Subcutaneous adipose tissue (tissue), 4 donors: ENCODE data around the gene RHOF. TPM values are rescaled to one million over a fixed set of nuclear protein-coding genes. Genes with fewer than 3 reads are reported as not detected.

ENCODE experiments used
- total RNA-seq, 4 donors: library from RNA; depleted of rRNA; stranded (reverse); fragments of >200 nt; gene quantifications; one replicate each; pipeline ENCODE4 v1.1.0, GENCODE V29; 2016
- TF ChIP-seq, protein P1 (sequence below): fragments of 450-650 bp; IDR thresholded peaks from one replicate; pipeline ENCODE4 v1.5.1; 2016; ENCODE audit warnings: low read depth, mild to moderate bottlenecking, control low read depth, antibody characterized with exemption, moderate library complexity

Gene RHOF
- total RNA-seq, 4 donors from 2014 or later: 1.6 to 17.0 (median 11.4) TPM

DNA sequence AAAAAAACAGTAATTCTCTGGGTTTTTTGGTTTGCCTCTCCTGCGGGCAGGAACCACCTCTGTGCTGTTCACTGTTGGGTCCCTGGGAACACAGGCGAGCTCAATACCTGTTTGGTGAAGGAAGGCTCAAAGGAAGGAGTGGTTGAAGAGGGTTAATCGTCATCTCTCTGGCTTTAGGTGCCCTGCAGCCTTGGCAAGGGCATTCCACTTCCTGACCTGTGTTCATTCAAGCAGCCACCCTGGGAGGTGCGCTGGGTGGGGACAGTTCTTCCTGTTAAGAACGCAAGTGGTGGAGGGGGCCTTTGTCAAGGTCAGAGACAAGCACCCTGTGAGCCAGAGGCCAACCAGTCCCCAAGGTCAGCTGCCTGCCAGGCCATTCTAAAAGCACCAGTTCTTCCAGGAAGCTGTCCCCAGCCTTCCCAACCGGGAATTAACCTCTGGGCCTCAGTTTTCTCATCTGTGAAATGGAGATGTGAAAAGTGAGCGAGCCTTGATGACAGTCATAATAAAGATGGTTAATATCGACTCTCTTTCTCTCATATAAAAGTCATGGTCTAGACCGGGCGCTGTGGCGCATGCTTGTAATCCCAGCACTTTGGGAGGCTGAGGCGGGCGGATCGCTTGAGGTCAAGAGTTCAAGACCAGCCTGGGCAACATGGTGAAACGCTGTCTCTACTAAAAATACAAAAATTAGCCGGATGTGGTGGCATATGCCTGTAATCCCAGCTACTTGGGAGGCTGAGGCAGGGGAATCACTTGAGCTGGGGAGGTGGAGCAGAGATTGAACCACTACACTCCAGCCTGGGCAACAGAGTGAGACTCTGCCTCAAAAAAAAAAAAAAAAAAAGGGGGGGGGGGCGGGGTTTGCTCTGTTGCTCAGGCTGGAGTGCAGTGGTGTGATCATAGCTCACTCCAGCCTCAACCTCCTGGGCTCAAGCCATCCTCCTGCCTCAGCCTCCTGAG lies 6.1 kb downstream of the RHOF start:
- TF ChIP-seq, protein P1, sequence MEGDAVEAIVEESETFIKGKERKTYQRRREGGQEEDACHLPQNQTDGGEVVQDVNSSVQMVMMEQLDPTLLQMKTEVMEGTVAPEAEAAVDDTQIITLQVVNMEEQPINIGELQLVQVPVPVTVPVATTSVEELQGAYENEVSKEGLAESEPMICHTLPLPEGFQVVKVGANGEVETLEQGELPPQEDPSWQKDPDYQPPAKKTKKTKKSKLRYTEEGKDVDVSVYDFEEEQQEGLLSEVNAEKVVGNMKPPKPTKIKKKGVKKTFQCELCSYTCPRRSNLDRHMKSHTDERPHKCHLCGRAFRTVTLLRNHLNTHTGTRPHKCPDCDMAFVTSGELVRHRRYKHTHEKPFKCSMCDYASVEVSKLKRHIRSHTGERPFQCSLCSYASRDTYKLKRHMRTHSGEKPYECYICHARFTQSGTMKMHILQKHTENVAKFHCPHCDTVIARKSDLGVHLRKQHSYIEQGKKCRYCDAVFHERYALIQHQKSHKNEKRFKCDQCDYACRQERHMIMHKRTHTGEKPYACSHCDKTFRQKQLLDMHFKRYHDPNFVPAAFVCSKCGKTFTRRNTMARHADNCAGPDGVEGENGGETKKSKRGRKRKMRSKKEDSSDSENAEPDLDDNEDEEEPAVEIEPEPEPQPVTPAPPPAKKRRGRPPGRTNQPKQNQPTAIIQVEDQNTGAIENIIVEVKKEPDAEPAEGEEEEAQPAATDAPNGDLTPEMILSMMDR: no peak

DNA sequence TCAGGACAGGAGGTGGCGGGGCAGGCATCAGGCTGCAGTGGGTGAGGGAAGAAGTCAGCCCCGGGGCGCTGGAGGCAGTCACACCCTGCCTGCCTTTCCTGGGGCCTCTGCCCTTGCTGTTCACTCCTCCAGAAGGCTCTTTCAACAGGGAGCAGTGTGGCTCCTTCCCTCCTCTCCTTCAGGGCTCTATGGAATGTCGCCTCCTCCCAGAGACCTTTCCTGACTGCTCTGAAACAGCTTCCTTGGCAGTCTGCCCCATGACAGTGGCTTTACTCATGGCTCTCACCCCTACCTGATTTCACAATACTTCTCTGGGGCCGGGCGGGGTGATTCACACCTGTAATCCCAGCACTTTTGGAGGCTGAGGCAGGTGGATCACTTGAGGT lies 7.1 kb downstream of the RHOF start:
- TF ChIP-seq, protein P1: no peak

DNA sequence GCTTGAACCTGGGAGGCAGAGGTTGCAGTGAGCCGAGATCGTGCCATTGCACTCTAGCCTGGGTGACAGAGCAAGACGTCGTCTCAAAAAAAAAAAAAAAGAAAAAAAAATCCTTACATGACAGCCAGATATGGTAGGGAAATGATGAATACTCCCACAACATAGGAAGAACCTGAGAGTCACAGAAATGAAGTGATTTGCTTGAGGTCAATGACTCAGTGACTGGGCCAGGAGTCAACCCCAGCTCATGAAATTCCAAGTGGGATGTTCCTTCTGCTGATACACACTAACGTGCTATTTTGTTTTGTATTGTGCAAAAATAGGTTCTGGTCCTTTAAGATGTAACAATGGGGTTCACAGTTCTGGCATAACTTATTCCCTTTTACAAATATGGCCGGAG lies 9.0 kb downstream of the RHOF start:
- TF ChIP-seq, protein P1: no peak

DNA sequence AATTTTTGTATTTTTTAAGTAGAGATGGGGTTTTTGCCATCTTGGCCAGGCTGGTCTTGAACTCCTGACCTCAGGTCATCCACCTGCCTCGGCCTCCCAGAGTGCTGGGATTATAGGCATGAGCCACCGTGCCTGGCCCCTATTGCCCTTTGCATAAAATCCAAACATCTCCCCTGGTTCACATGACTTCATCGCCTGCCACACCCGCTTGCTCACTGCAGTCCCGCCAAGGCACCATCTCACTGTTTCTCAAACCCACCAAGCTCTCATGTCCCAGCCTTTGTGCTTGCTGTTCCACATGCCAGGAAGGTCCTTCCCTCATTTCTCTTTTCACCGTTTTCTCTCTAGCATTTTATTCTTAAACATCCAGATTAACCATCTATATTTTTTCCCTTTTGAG lies 9.7 kb downstream of the RHOF start:
- TF ChIP-seq, protein P1: no peak

DNA sequence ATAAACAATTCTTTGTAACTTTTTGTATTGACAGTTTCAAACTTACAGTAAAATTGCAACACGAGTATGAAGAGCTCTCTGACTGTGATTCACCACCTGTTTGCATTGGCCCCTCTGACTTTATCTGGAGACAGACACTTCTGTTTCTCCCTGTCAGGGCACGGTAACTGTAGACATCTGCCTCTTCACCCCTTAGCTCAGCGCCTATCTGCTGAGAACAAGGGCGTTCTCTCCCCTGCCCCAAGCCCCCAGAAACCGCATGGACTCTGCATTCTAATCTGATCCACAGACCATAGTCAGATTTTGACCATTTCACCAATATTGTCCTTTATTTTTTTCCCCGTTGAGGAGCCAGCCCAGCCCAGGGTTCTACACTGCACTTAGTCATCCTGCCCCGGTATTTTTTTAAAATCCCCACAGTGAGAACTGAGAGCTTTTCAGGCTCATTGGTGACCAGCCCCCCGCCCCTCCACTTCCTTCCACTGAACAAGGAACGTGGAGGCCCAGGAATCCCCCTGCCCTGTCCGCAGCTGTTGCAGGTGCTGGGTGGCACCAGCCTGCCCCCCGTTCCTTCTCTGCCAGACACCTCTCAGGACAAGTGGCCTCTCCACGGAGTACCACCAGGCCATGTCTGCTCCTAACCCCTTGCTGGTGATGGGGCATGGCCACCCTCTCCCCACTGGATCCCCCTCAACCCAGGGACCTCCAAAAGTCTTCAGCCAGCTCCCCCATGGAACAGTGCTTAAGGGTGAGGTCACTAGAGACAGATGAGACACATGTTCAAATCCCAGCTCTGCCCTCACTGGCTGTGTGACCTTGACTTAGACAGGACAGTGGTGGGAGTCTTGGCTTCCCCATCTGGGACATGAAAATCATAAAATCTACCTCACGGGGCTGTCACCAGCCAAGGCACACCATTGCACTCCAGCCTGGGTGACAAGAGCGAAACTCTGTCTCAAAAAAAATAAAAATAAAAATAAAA lies 11.2 kb downstream of the RHOF start:
- TF ChIP-seq, protein P1: no peak

DNA sequence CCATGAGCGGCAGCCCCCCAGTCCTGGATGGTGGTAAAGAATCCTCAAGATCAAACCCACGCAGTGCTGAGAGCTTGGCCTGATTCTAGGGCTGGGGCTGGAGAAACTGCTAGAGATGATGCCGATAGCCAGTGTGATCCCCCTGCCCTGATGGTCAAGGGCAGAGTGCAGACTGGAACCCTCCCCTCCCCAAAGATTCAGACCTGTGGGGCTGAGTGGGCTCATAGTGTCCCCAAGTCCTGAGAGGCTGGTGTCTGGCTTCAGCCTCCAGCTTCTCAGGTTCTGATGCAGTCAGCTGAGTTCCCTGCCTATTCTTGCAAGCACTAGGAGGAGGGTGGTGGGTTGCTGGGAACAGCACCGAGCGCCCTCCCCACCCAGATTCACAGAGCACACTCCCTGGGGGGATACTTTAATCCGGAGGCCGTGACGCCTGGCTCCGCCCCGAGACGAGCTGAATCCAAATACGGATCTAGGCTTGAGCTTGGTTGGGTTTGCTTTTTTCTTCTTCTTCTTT lies 11.9 kb downstream of the RHOF start:
- TF ChIP-seq, protein P1: no peak
